NK-92 (cell line): Measurements from ENCODE around the gene MRPS12.

Experiments
- DNase-seq: peaks from one replicate; lab custom pipeline; 2025; ENCODE audit not compliant: unreplicated experiment; lab: John Stamatoyannopoulos, UW

Gene MRPS12

DNA sequence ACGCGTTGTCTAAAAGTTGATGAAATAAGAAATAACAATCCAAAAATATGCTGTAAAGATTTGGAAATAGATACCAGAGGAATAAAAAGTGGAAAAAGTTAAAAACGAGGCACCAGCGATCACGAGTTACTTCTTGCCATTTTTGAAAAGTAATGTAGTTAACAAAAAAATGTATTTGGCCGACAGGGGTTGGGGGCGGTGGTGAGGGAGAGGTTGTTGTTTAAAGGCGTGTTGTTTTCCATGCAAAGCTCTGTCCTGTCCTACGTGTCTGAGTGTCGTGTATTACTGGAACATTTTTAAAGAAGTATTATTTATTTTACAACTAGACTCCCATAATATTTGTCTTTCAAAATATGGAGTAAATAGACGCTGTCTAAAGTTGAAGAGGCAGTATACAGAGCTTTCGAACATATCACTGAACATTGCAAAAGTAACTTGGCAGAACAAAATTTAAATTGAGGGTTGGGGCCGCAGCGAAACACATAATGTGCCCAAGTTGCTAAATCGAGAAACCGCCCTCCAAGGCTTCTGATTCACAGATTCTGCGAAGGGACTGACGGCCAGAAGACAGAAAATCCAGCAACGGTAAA, 44.0 kb downstream of the MRPS12 start:
- no peak for DNase-seq

GRCh38 chr19:38975214-38975860, 44.6 kb downstream of the MRPS12 start, which contains the start of gene FBXO17:
FBXO17 (minus strand) TSS chr19:38975742; CDS start chr19:38950319, 25,423 bp downstream.
- DNase-seq: no peak

DNA sequence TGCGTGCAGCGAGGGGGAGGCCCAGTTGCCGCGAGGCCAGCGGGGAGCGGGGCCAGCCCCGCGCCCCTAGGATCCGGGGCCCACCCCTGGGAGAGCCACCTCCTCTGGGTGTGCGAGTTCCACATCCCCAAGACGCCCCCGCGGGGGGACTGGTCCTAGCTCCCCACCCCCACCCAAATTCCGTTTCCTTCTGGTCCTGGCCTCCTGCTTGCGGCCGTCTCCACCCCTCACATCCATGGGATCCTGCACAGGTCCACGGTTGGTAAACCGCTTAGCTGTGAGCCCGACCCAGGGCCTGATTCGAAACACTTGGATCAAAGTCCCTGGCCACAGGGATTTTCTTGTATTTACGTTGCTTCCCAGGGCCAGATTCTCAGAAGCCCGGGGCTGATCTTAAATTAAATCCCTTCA, 45.1 kb downstream of the MRPS12 start:
- DNase-seq: no peak

GRCh38 chr19:38977445-38978325, 46.9 kb downstream of the MRPS12 start:
- no peak for DNase-seq

- no peak for DNase-seq
Measured at GRCh38 chr19:38978326-38978689, 47.6 kb downstream of the MRPS12 start.

GRCh38 chr19:38979812-38980211, 49.1 kb downstream of the MRPS12 start:
- no peak for DNase-seq

- no peak for DNase-seq
Measured at GRCh38 chr19:38980583-38981374, 50.0 kb downstream of the MRPS12 start.
